Forelimb muscle (tissue), 1 donor: Measurements from ENCODE around the gene RPS24. TPM values are rescaled to one million over a fixed set of nuclear protein-coding genes. Genes with fewer than 3 reads are reported as not detected.
A peak's percentile ranks its signal among the peaks of the same experiment; 100 is the strongest.
"Not testable (repeated sequence)": the region's sequence is repeated elsewhere in the genome, so short reads cannot be mapped to it uniquely, and the experiment has no call there.

Source experiments
- DNase-seq: peaks from one replicate; pipeline ENCODE4 v3.0.0-alpha.2; 2013; ENCODE audit warnings: low read depth
- polyA plus RNA-seq: library from polyadenylated mRNA; unstranded; fragments of 120-200 nt; gene quantifications from one replicate; pipeline ENCODE4 v1.2.1, GENCODE V29; 2013; ENCODE audit not compliant: insufficient read length

Gene RPS24
- polyA plus RNA-seq: 3,592 TPM

GRCh38 chr10:78033637-78034470, at the start of gene RPS24:
TSS of gene RPS24 (plus strand) at chr10:78033863. CDS start at chr10:78033902, 39 bp downstream.
- DNase-seq: peak; percentile 95

GRCh38 chr10:77984986-77985385, 48.7 kb upstream of the RPS24 start:
- no peak for DNase-seq

GRCh38 chr10:77987671-77988255, 45.9 kb upstream of the RPS24 start:
- no peak for DNase-seq

- DNase-seq: no peak
These were observed 44.5 kb upstream of the RPS24 start for GRCh38 chr10:77989081-77989724.

- DNase-seq: no peak
These were observed 40.0 kb upstream of the RPS24 start for GRCh38 chr10:77993620-77994019.

GRCh38 chr10:77998780-77999179, 34.9 kb upstream of the RPS24 start:
- not testable (repeated sequence) for DNase-seq

- DNase-seq: no peak
These were observed 33.5 kb upstream of the RPS24 start for GRCh38 chr10:78000206-78000605.

GRCh38 chr10:78000956-78001472, 32.6 kb upstream of the RPS24 start:
- no peak for DNase-seq

GRCh38 chr10:78002541-78003288, 30.9 kb upstream of the RPS24 start:
- DNase-seq: no peak

- DNase-seq: no peak
These were observed 29.2 kb upstream of the RPS24 start for GRCh38 chr10:78004215-78005026.

GRCh38 chr10:78007172-78007571, 26.5 kb upstream of the RPS24 start:
- no peak for DNase-seq

GRCh38 chr10:78009662-78010061, 24.0 kb upstream of the RPS24 start:
- no peak for DNase-seq

GRCh38 chr10:78010278-78010677, 23.4 kb upstream of the RPS24 start:
- no peak for DNase-seq

GRCh38 chr10:78011065-78011464, 22.6 kb upstream of the RPS24 start:
- DNase-seq: no peak

- DNase-seq: no peak
These were observed 20.1 kb upstream of the RPS24 start for GRCh38 chr10:78013564-78013963.

GRCh38 chr10:78015546-78015945, 18.1 kb upstream of the RPS24 start:
- no peak for DNase-seq

- DNase-seq: no peak
These were observed 15.8 kb upstream of the RPS24 start for GRCh38 chr10:78017856-78018255.

GRCh38 chr10:78019264-78019663, 14.4 kb upstream of the RPS24 start:
- DNase-seq: no peak

- DNase-seq: no peak
These were observed 12.5 kb upstream of the RPS24 start for GRCh38 chr10:78021201-78021600.

GRCh38 chr10:78023741-78024140, 9.9 kb upstream of the RPS24 start:
- no peak for DNase-seq
